ENCODE measurements around the gene STRN3.

DNA sequence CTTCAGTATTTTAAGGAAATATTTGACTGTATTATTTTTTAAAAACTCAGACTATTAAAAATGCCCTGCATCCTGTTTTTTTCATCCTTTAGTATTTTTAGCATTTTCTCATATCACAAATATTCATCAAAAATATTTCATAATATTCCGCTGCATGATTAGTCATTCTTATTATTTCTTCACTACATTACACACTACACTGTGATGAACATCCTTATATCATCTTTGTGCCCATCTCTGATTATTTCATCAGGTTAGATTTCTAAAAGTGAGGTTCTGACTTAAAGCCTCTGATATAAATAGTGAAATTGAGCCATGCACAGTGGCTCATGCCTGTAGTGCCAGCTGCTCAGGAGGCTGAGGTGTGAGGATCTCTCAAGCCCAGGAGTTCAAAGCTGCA is 143.7 kb downstream of the STRN3 start:
- TF ChIP-seq RARB (CRISPR knock-in tag; IDR thresholded peaks at IDR 0.05) = no peak
- no peak for TF ChIP-seq TOX (CRISPR knock-in tag; IDR thresholded peaks at IDR 0.05; ENCODE audit: borderline replicate concordance)
- TF ChIP-seq ESRRG (CRISPR knock-in tag; IDR thresholded peaks at IDR 0.05) = no peak
- no peak for TF ChIP-seq ZFP30 (CRISPR knock-in tag; IDR thresholded peaks at IDR 0.05)
- no peak for TF ChIP-seq TCF4 (CRISPR knock-in tag; IDR thresholded peaks at IDR 0.05; ENCODE audit: borderline replicate concordance)
- TF ChIP-seq, protein P1, sequence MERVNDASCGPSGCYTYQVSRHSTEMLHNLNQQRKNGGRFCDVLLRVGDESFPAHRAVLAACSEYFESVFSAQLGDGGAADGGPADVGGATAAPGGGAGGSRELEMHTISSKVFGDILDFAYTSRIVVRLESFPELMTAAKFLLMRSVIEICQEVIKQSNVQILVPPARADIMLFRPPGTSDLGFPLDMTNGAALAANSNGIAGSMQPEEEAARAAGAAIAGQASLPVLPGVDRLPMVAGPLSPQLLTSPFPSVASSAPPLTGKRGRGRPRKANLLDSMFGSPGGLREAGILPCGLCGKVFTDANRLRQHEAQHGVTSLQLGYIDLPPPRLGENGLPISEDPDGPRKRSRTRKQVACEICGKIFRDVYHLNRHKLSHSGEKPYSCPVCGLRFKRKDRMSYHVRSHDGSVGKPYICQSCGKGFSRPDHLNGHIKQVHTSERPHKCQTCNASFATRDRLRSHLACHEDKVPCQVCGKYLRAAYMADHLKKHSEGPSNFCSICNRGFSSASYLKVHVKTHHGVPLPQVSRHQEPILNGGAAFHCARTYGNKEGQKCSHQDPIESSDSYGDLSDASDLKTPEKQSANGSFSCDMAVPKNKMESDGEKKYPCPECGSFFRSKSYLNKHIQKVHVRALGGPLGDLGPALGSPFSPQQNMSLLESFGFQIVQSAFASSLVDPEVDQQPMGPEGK (CRISPR knock-in tag; IDR thresholded peaks at IDR 0.05; ENCODE audit: borderline replicate concordance) = no peak
- TF ChIP-seq ARNTL (CRISPR knock-in tag; IDR thresholded peaks at IDR 0.05; ENCODE audit: borderline replicate concordance, low read depth) = no peak
- TF ChIP-seq, protein P2, sequence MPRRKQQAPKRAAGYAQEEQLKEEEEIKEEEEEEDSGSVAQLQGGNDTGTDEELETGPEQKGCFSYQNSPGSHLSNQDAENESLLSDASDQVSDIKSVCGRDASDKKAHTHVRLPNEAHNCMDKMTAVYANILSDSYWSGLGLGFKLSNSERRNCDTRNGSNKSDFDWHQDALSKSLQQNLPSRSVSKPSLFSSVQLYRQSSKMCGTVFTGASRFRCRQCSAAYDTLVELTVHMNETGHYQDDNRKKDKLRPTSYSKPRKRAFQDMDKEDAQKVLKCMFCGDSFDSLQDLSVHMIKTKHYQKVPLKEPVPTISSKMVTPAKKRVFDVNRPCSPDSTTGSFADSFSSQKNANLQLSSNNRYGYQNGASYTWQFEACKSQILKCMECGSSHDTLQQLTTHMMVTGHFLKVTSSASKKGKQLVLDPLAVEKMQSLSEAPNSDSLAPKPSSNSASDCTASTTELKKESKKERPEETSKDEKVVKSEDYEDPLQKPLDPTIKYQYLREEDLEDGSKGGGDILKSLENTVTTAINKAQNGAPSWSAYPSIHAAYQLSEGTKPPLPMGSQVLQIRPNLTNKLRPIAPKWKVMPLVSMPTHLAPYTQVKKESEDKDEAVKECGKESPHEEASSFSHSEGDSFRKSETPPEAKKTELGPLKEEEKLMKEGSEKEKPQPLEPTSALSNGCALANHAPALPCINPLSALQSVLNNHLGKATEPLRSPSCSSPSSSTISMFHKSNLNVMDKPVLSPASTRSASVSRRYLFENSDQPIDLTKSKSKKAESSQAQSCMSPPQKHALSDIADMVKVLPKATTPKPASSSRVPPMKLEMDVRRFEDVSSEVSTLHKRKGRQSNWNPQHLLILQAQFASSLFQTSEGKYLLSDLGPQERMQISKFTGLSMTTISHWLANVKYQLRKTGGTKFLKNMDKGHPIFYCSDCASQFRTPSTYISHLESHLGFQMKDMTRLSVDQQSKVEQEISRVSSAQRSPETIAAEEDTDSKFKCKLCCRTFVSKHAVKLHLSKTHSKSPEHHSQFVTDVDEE (CRISPR knock-in tag; IDR thresholded peaks at IDR 0.05) = no peak
- TF ChIP-seq ISL1 (CRISPR knock-in tag; IDR thresholded peaks at IDR 0.05) = no peak
- TF ChIP-seq, protein P3, sequence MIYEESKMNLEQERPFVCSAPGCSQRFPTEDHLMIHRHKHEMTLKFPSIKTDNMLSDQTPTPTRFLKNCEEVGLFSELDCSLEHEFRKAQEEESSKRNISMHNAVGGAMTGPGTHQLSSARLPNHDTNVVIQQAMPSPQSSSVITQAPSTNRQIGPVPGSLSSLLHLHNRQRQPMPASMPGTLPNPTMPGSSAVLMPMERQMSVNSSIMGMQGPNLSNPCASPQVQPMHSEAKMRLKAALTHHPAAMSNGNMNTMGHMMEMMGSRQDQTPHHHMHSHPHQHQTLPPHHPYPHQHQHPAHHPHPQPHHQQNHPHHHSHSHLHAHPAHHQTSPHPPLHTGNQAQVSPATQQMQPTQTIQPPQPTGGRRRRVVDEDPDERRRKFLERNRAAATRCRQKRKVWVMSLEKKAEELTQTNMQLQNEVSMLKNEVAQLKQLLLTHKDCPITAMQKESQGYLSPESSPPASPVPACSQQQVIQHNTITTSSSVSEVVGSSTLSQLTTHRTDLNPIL (CRISPR knock-in tag; IDR thresholded peaks at IDR 0.05; ENCODE audit: low read depth) = no peak
- no peak for TF ChIP-seq BACH2 (CRISPR knock-in tag; IDR thresholded peaks at IDR 0.05; ENCODE audit: borderline replicate concordance)
- TF ChIP-seq ZNF565 (CRISPR knock-in tag; conservative IDR thresholded peaks at IDR 0.05; ENCODE audit: low read depth) = no peak
- no peak for TF ChIP-seq ZFP3 (CRISPR knock-in tag; IDR thresholded peaks at IDR 0.05)
- TF ChIP-seq ZNF8 (CRISPR knock-in tag; IDR thresholded peaks at IDR 0.05) = no peak

All from SK-N-SH treated with all-trans-retinoic acid at 6 μM for 48 hours (cell line).